ENCODE data around the gene STOML1. TPM values are rescaled to one million over a fixed set of nuclear protein-coding genes. Genes with fewer than 3 reads are reported as not detected.

The STOML1 gene
- total RNA-seq, 8 experiments from 2014 or later: 7.7 to 31.4 (median 18.2) TPM

GRCh38 chr15:74032606-74033561 lies 40.8 kb upstream of the STOML1 start:
- H3K27ac ChIP-seq: no peak overlapping the region
- in situ Hi-C loops (cut with MboI; ENCODE audit: low pct_unique_long_range_greater_than_20kb in 2 of 9, low sequenced_read_pairs in 9 of 9, unreplicated experiment in 9 of 9): no loop called here
- H3K4me1 ChIP-seq (replicated peaks in 1 of 2): peaks cover 7 to 13% of the 10 kb centered on the region in 2 donors
- no peak overlapping the region for H3K4me3 ChIP-seq
- 86 to 100% (median 91%) methylated on average over 1 to 8 of the region's 16 CpGs; no CpG with 5 or more reads in 6 of the 10 experiments for WGBS, 10 experiments
- peak in 1 of 8 experiments; percentile 13 for ATAC-seq (replicated peaks in 6 of 8)

- WGBS, 10 experiments: 60 to 100% (median 93%) methylated on average over 1 to 5 of the region's 6 CpGs; no CpG with 5 or more reads in 3 of the 10 experiments
- Histone ChIP-seq H3K4me1 (replicated peaks in 1 of 2) (peaks cover 5 to 10% of the 10 kb centered on the region in 2 donors), H3K4me3 (no peak overlapping the region), H3K27ac (no peak overlapping the region)
- ATAC-seq (replicated peaks in 6 of 8): no peak
- in situ Hi-C loops (cut with MboI; ENCODE audit: low pct_unique_long_range_greater_than_20kb in 2 of 9, low sequenced_read_pairs in 9 of 9, unreplicated experiment in 9 of 9): no loop called here
Measured at GRCh38 chr15:74032046-74032445, 40.0 kb upstream of the STOML1 start.

- ATAC-seq (replicated peaks in 6 of 8): no peak
- no peak overlapping the region for H3K4me3 ChIP-seq
- in situ Hi-C loops (cut with MboI; ENCODE audit: low pct_unique_long_range_greater_than_20kb in 2 of 9, low sequenced_read_pairs in 9 of 9, unreplicated experiment in 9 of 9): no loop called here
- 43 to 100% (median 85%) methylated on average over 1 to 3 of the region's 3 CpGs; no CpG with 5 or more reads in 1 of the 10 experiments for WGBS, 10 experiments
- no peak overlapping the region for H3K27ac ChIP-seq
- no peaks in the 10 kb centered on the region for H3K4me1 ChIP-seq (replicated peaks in 1 of 2)
Measured at GRCh38 chr15:74028646-74029045, 36.6 kb upstream of the STOML1 start.

GRCh38 chr15:74027688-74028087 lies 35.6 kb upstream of the STOML1 start:
- no peak for ATAC-seq (replicated peaks in 6 of 8)
- Histone ChIP-seq H3K4me3 (no peak overlapping the region), H3K4me1 (replicated peaks in 1 of 2) (no peaks in the 10 kb centered on the region), H3K27ac (no peak overlapping the region)
- in situ Hi-C loops (cut with MboI; ENCODE audit: low pct_unique_long_range_greater_than_20kb in 2 of 9, low sequenced_read_pairs in 9 of 9, unreplicated experiment in 9 of 9): no loop called here
- WGBS, 10 experiments: 67 to 100% (median 78%) methylated on average over 1 to 3 of the region's 3 CpGs; no CpG with 5 or more reads in 5 of the 10 experiments

- in situ Hi-C loops (cut with MboI; ENCODE audit: low pct_unique_long_range_greater_than_20kb in 2 of 9, low sequenced_read_pairs in 9 of 9, unreplicated experiment in 9 of 9): no loop called here
Measured at GRCh38 chr15:74025436-74025835, 33.3 kb upstream of the STOML1 start.

GRCh38 chr15:74024687-74025086 lies 32.6 kb upstream of the STOML1 start:
- WGBS, 10 experiments: 60 to 100% methylated on average over 1 of the region's 2 CpGs; no CpG with 5 or more reads in 8 of the 10 experiments
- Histone ChIP-seq H3K27ac (no peak overlapping the region), H3K4me3 (no peak overlapping the region), H3K4me1 (replicated peaks in 1 of 2) (no peaks in the 10 kb centered on the region)
- no peak for ATAC-seq (replicated peaks in 6 of 8)
- in situ Hi-C loops (cut with MboI; ENCODE audit: low pct_unique_long_range_greater_than_20kb in 2 of 9, low sequenced_read_pairs in 9 of 9, unreplicated experiment in 9 of 9): no loop called here

More at GRCh38 chr15:74025436-74025835, 33.3 kb upstream of the STOML1 start:
- Histone ChIP-seq H3K27ac (no peak overlapping the region), H3K4me3 (no peak overlapping the region), H3K4me1 (replicated peaks in 1 of 2) (no peaks in the 10 kb centered on the region)
- 0 to 100% (median 89%) methylated on average over 1 to 4 of the region's 5 CpGs; no CpG with 5 or more reads in 5 of the 10 experiments for WGBS, 10 experiments
- ATAC-seq (replicated peaks in 6 of 8): no peak

- 80 to 99% (median 97%) methylated on average over 2 to 30 of the region's 66 CpGs; no CpG with 5 or more reads in 3 of the 10 experiments for WGBS, 10 experiments
- no peak for ATAC-seq (replicated peaks in 6 of 8)
- H3K4me3 ChIP-seq: no peak overlapping the region
- no peak overlapping the region for H3K27ac ChIP-seq
- no peaks in the 10 kb centered on the region for H3K4me1 ChIP-seq (replicated peaks in 1 of 2)
- in situ Hi-C loops (cut with MboI; ENCODE audit: low pct_unique_long_range_greater_than_20kb in 2 of 9, low sequenced_read_pairs in 9 of 9, unreplicated experiment in 9 of 9): no loop called here
Measured at GRCh38 chr15:74022706-74023470, 30.8 kb upstream of the STOML1 start.

- H3K4me3 ChIP-seq: no peak overlapping the region
- in situ Hi-C loops (cut with MboI; ENCODE audit: low pct_unique_long_range_greater_than_20kb in 2 of 9, low sequenced_read_pairs in 9 of 9, unreplicated experiment in 9 of 9): no loop called here
- ATAC-seq (replicated peaks in 6 of 8): peak in 2 of 8 experiments; percentile 50
- H3K27ac ChIP-seq: no peak overlapping the region
- WGBS, 10 experiments: 14 to 100% (median 77%) methylated on average over 1 to 2 of the region's 2 CpGs; no CpG with 5 or more reads in 1 of the 10 experiments
- no peaks in the 10 kb centered on the region for H3K4me1 ChIP-seq (replicated peaks in 1 of 2)
Measured at GRCh38 chr15:74019734-74020133, 27.6 kb upstream of the STOML1 start.

- ATAC-seq (replicated peaks in 6 of 8): no peak
- H3K4me3 ChIP-seq: no peak overlapping the region
- in situ Hi-C loops (cut with MboI; ENCODE audit: low pct_unique_long_range_greater_than_20kb in 2 of 9, low sequenced_read_pairs in 9 of 9, unreplicated experiment in 9 of 9): no loop called here
- no peaks in the 10 kb centered on the region for H3K4me1 ChIP-seq (replicated peaks in 1 of 2)
- 58 to 100% (median 100%) methylated on average over 1 to 2 of the region's 2 CpGs; no CpG with 5 or more reads in 1 of the 10 experiments for WGBS, 10 experiments
- no peak overlapping the region for H3K27ac ChIP-seq
Measured at GRCh38 chr15:74013374-74013894, 21.3 kb upstream of the STOML1 start.

- in situ Hi-C loops (cut with MboI; ENCODE audit: low pct_unique_long_range_greater_than_20kb in 2 of 9, low sequenced_read_pairs in 9 of 9, unreplicated experiment in 9 of 9): no loop called here
- no peak overlapping the region for H3K27ac ChIP-seq
- 29 to 100% (median 60%) methylated on average over 1 to 2 of the region's 2 CpGs; no CpG with 5 or more reads in 4 of the 10 experiments for WGBS, 10 experiments
- H3K4me3 ChIP-seq: no peak overlapping the region
- no peaks in the 10 kb centered on the region for H3K4me1 ChIP-seq (replicated peaks in 1 of 2)
- ATAC-seq (replicated peaks in 6 of 8): no peak
Measured at GRCh38 chr15:74011610-74012009, 19.5 kb upstream of the STOML1 start.

GRCh38 chr15:74010929-74011540 lies 18.9 kb upstream of the STOML1 start:
- peak in 3 of 8 experiments; percentile 22 to 86 (median 77) for ATAC-seq (replicated peaks in 6 of 8)
- H3K4me3 ChIP-seq: no peak overlapping the region
- no peaks in the 10 kb centered on the region for H3K4me1 ChIP-seq (replicated peaks in 1 of 2)
- no peak overlapping the region for H3K27ac ChIP-seq
- WGBS, 10 experiments: 50 to 100% (median 100%) methylated on average over 1 to 2 of the region's 2 CpGs; no CpG with 5 or more reads in 3 of the 10 experiments
- in situ Hi-C loops (cut with MboI; ENCODE audit: low pct_unique_long_range_greater_than_20kb in 2 of 9, low sequenced_read_pairs in 9 of 9, unreplicated experiment in 9 of 9): no loop called here

- Histone ChIP-seq H3K4me3 (no peak overlapping the region), H3K4me1 (replicated peaks in 1 of 2) (no peaks in the 10 kb centered on the region), H3K27ac (no peak overlapping the region)
- ATAC-seq (replicated peaks in 6 of 8): no peak
- in situ Hi-C loops (cut with MboI; ENCODE audit: low pct_unique_long_range_greater_than_20kb in 2 of 9, low sequenced_read_pairs in 9 of 9, unreplicated experiment in 9 of 9): no loop called here
- WGBS, 10 experiments: 80 to 100% (median 83%) methylated on average over 1 to 3 of the region's 3 CpGs; no CpG with 5 or more reads in 5 of the 10 experiments
Measured at GRCh38 chr15:74008901-74009300, 16.8 kb upstream of the STOML1 start.
